ENCODE results near the gene FGF2. TPM values are rescaled to one million over a fixed set of nuclear protein-coding genes. Genes with fewer than 3 reads are reported as not detected.

FGF2 gene
- total RNA-seq, 1 experiment from 2014 or later = 51.4 TPM

DNA sequence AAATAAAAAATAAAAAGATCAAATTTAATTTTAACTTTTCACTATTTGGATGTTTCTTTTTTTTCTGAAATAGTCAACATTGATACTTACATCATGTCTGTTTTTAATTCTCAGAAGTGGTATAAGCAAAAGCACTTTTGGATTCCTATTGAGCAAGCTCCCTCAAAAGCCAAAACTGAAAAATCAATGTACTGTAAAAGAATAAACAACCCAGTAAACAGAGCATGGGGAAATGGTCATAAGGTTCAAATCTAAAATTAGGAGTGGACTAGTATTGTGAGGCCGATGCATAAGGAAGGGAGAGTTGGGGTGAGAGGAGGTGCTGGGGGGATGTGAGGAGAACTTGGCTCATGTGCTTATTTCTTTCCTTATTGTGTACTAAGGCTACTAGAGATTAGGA, 57.9 kb downstream of the FGF2 start:
- DNase-seq (ENCODE audit: extremely low read depth, low read depth) = no peak

- DNase-seq (ENCODE audit: extremely low read depth, low read depth) = no peak
Observed at GRCh38 chr4:122889726-122890125, 63.1 kb downstream of the FGF2 start.

DNA sequence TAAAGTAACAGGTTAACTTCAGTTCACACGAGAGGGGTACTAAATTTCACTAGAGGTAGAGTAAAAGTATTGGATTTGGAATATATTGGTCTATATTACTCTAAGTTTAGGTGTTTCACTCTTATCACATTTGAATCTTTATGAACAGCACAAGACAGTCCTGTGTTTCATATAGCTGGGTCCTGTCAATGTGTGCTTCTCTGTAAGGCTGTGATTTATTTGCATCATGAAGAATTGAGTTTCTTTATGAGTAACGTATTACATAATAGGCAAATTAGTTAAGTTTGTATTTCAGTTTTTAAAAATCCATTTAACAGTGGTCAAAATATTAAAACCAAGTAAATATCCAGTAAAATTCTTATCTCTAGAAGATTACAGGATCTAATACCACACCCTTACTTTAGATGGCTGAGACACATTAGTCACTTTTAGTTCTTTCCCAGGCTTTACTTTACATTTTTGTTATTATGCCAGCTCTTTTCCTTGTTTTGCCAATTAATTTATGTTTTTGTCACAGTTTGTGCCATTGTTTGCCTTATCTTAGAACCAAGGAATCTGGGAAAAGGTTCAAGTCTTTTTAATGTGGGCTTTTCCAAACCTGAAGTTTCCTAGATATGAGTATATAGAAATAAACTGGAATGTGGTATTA, 63.6 kb downstream of the FGF2 start:
- no peak for DNase-seq (ENCODE audit: extremely low read depth, low read depth)

GRCh38 chr4:122894827-122895226, 68.2 kb downstream of the FGF2 start:
- no peak for DNase-seq (ENCODE audit: extremely low read depth, low read depth)

DNA sequence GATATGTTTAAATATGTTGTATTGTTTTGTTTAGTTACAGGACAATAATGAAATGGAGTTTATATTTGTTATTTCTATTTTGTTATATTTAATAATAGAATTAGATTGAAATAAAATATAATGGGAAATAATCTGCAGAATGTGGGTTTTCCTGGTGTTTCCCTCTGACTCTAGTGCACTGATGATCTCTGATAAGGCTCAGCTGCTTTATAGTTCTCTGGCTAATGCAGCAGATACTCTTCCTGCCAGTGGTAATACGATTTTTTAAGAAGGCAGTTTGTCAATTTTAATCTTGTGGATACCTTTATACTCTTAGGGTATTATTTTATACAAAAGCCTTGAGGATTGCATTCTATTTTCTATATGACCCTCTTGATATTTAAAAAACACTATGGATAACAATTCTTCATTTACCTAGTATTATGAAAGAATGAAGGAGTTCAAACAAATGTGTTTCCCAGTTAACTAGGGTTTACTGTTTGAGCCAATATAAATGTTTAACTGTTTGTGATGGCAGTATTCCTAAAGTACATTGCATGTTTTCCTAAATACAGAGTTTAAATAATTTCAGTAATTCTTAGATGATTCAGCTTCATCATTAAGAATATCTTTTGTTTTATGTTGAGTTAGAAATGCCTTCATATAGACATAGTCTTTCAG, 68.8 kb downstream of the FGF2 start:
- DNase-seq (ENCODE audit: extremely low read depth, low read depth) = no peak

DNA sequence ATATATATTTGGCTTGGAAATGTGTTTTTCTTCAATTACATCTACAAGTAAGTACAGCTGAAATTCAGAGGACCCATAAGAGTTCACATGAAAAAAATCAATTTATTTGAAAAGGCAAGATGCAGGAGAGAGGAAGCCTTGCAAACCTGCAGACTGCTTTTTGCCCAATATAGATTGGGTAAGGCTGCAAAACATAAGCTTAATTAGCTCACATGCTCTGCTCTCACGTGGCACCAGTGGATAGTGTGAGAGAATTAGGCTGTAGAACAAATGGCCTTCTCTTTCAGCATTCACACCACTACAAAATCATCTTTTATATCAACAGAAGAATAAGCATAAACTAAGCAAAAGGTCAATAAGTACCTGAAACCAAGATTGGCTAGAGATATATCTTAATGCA, 69.6 kb downstream of the FGF2 start:
- no peak for DNase-seq (ENCODE audit: extremely low read depth, low read depth)

- peak; percentile 76 for DNase-seq (ENCODE audit: extremely low read depth, low read depth)
Observed at GRCh38 chr4:122898370-122899150, 71.9 kb downstream of the FGF2 start.

GRCh38 chr4:122899682-122900081, 73.1 kb downstream of the FGF2 start:
- no peak for DNase-seq (ENCODE audit: extremely low read depth, low read depth)

DNA sequence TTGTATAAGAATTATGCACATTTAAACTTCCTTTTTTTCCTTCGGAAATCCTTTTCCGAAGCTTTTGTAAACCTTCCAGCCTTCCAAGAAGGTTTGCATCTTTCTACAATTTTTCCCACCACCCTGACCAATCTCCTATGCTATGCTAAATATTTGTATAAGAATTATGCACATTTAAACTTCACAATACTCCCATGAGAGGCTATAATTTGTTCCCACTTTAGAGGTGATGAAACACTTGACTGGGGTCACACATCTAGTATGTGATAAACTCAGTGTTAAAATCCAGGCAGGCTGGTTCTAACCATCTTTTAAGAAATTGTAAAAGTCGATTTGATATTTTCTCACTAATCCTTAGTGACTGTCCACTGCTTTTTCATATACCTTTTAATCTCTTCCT, 73.7 kb downstream of the FGF2 start:
- peak; percentile 60 for DNase-seq (ENCODE audit: extremely low read depth, low read depth)

DNA sequence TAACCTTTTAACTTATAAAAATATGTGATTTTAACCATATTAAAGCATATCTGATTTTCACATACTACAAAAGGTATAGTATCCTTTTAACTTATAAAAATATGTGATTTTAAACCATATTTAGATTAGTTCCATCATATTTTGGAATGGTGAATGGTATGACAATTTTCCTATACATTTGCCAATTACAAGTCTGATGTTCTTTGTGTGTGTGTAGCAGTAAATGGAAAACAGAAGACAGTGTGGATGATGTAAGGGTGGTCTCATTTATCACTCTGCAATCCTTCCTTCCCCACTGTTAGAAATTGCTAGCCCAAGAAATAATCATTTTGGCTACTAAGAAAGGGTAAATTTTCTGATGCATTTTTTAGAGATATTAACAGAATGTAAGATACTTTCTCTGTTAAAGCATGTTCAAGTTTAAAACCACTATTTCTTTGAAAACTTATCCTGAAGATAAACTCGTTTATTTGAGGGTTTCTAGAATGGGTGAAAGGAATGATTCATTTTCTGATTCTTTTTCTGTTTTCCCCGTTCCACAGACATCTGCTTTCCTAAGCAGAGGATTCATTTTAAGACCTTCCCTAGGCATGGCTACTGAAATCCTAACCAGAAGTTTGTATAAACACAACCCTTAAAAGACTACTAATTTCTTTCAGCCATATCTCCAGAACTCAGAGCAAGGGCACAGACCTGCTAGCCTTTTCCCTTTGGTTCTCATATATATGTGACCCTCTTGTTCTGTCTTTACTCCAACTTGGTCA, 74.8 kb downstream of the FGF2 start:
- no peak for DNase-seq (ENCODE audit: extremely low read depth, low read depth)

DNA sequence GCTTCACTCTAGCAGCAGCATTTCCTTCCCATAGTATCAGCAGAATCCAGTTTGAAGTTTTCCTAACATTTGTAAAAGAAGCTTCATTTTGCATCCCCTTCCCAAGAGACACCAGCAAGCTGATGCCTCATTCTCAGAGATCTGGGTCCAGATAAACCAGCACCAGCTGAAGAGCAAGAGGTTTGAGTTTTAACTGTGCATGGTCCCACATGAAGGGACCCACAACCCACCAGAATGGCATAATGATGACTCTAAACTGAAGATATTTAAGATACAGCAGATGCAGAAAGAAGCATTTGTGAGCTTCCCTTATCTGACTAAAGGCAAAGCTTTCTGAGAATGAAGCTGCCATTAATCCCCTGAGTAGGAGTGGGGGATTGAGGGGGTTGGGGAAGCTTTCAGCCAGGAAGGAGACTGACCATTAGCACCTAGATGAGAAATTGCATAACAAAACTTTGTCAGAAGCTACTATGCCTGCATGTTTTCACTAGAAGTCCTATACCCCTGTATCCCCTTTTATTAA, 77.2 kb downstream of the FGF2 start:
- DNase-seq (ENCODE audit: extremely low read depth, low read depth) = peak; percentile 57

GRCh38 chr4:122906859-122907305, 80.3 kb downstream of the FGF2 start:
- no peak for DNase-seq (ENCODE audit: extremely low read depth, low read depth)

- no peak for DNase-seq (ENCODE audit: extremely low read depth, low read depth)
Observed at GRCh38 chr4:122908223-122908622, 81.6 kb downstream of the FGF2 start.

DNA sequence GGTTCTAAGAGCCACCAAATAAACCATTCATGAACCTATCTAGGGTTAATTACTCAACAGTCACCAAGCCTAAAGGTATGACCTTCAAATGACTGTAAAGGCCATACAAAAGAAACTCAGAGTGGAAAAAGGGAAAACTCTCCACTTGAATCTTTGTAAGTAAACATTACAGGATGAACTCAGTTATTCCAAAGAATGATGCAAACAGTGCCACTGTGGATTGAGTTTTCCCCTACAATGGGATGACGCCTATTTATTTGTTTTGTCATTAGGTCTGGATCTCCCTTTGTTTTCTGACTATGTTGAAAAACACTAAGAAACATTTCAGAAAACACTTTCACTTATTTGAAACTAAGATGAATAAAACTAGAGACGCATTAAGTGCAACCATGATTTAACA, 83.1 kb downstream of the FGF2 start:
- DNase-seq (ENCODE audit: extremely low read depth, low read depth) = no peak

GRCh38 chr4:122911588-122911987, 85.0 kb downstream of the FGF2 start:
- DNase-seq (ENCODE audit: extremely low read depth, low read depth) = no peak

DNA sequence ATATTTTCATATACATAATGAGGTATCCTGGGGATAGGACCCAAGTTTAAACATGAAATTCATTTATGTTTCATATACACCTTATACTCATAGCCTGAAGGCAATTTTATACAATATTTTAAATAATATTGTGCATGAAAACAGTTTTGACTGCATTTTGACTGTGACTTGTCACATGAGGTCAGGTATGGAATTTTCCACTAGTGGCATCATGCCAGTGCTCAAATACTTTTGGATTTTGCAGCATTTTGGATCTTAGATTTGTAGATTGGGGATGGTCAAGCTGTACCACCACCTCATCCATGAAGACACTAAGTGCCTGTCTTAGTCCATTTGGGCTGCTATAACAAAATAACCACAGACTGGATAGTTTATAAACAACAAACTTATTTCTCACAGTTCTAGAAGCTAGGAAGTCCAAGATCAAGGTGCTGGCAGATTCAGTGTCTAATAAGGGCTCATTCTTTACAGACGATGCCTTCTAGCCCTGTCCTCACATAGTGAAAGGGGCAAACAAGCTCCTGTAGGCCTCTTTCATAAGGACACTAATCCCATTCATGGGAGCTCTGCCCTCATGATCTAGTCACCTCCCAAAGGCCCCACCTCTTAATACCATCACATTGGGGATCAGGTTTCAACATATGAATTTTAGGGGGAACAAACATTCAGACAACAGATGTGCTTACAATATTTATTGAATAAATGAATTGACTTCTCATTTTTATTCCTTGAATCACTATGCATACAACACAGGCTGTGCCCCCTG, 86.4 kb downstream of the FGF2 start:
- DNase-seq (ENCODE audit: extremely low read depth, low read depth) = no peak

GRCh38 chr4:122914292-122914904, 87.8 kb downstream of the FGF2 start:
- no peak for DNase-seq (ENCODE audit: extremely low read depth, low read depth)

GRCh38 chr4:122914938-122915337, 88.3 kb downstream of the FGF2 start:
- DNase-seq (ENCODE audit: extremely low read depth, low read depth) = no peak

DNA sequence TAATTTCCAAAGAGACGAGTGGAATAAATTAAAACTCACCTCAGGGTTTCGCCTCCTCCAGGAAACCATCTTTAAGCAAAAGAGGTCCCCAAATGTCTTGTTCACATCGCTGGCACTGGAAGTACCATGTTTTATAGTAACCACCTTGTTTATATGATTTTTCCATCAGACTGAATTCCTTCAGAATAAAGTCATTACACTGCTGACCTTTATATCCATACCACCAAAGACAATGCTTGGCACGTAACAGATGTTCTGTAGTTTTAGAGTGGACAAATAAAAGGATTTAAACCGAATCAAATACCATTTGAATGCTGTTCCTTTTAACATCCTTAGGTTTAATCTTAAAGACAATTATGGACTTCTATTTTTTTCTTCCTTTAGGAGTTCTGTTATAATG, 91.1 kb downstream of the FGF2 start:
- no peak for DNase-seq (ENCODE audit: extremely low read depth, low read depth)

DNA sequence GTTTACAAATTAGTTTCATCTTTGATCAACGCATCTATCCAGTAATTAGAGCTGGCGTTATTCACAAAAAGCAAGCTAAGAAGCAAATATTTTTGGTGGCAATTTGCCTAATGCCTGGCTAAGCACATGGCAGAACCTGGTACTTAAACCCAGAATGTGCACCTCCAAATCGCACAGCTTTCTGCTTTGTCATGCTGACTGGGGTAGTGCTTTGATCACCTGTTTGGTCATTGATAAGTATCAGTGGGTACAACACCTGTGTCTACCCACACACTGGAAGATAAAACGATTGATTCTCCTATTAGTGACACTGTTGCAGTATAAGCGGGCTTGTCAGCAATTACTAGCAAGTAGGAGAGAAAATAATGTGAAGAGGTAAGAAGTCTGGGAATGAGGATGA, 93.8 kb downstream of the FGF2 start:
- peak; percentile 66 for DNase-seq (ENCODE audit: extremely low read depth, low read depth)

Data from NCI-H460 (cell line).